A673 (cell line): ENCODE measurements around the gene EDAR. TPM values are rescaled to one million over a fixed set of nuclear protein-coding genes. Genes with fewer than 3 reads are reported as not detected.

Experiments used
- BruUV-seq: library from RNA; stranded (reverse); fragments of 400-500 nt; replicated peaks from 2 replicates; lab custom pipeline; 2021; lab: Mats Ljungman, UMichigan
- CTCF ChIA-PET: fragments of 300-600 bp; sonication (Branson Sonifier 250); formaldehyde crosslinking; loops from one replicate; lab custom pipeline; 2022; ENCODE audit warnings: antibody characterized with exemption; lab: Charles Lee
- POLR2A ChIA-PET: fragments of 300-600 bp; sonication (Branson Sonifier 250); formaldehyde crosslinking; loops from one replicate; lab custom pipeline; 2022; ENCODE audit warnings: antibody characterized with exemption; ENCODE audit not compliant: low non-redundant PET; lab: Charles Lee
- DNase-seq: peaks from one replicate; pipeline ENCODE4 v3.0.0-alpha.2; 2015; ENCODE audit warnings: low spot score
- H3K27ac ChIP-seq: fragments of 200-600 bp; sonication (generic); 2 replicates; pipeline ENCODE4 v1.5.1; 2016; ENCODE audit warnings: mixed run types, low read depth, mild to moderate bottlenecking, mixed read lengths, antibody characterized with exemption, low read length; ENCODE audit not compliant: poor library complexity, severe bottlenecking
- H3K27me3 ChIP-seq: fragments of 200-600 bp; sonication (generic); replicated peaks from 2 replicates; pipeline ENCODE4 v1.6.1; 2017; ENCODE audit warnings: mixed run types, low read depth, mild to moderate bottlenecking, mixed read lengths, antibody characterized with exemption, low read length; ENCODE audit not compliant: insufficient read depth, poor library complexity
- H3K36me3 ChIP-seq: fragments of 200-600 bp; sonication (generic); 2 replicates; pipeline ENCODE4 v1.6.1; 2016; ENCODE audit warnings: mixed run types, mild to moderate bottlenecking, mixed read lengths, antibody characterized with exemption, low read length; ENCODE audit not compliant: insufficient read depth, poor library complexity, severe bottlenecking
- H3K4me1 ChIP-seq: fragments of 200-600 bp; sonication (generic); 2 replicates; pipeline ENCODE4 v1.6.1; 2017; ENCODE audit warnings: mixed run types, mild to moderate bottlenecking, mixed read lengths, antibody characterized with exemption, low read length; ENCODE audit not compliant: insufficient read depth, poor library complexity, severe bottlenecking
- H3K4me3 ChIP-seq: fragments of 200-600 bp; sonication (generic); 2 replicates; pipeline ENCODE4 v1.5.1; 2016; ENCODE audit warnings: low read depth, mixed run types, mild to moderate bottlenecking, mixed read lengths, low read length; ENCODE audit not compliant: poor library complexity, severe bottlenecking
- H3K9me3 ChIP-seq: fragments of 200-600 bp; sonication (generic); 2 replicates; pipeline ENCODE4 v1.6.1; 2016; ENCODE audit warnings: mixed run types, low read depth, mild to moderate bottlenecking, mixed read lengths, antibody characterized with exemption, low read length; ENCODE audit not compliant: poor library complexity, severe bottlenecking
- CTCF ChIP-seq: fragments of 300-800, 200-600 bp; sonication (generic); conservative IDR thresholded peaks from 2 replicates; pipeline ENCODE4 v1.5.1; 2017; ENCODE audit warnings: low read depth, mild to moderate bottlenecking, antibody characterized with exemption, low read length, moderate library complexity, mixed read lengths
- EZH2 ChIP-seq: fragments of 200-600 bp; sonication (generic); IDR thresholded peaks from 2 replicates; pipeline ENCODE4 v1.6.1; 2017; ENCODE audit warnings: borderline replicate concordance, low read depth, mild to moderate bottlenecking, mixed read lengths, antibody characterized with exemption, low read length; ENCODE audit not compliant: poor library complexity, severe bottlenecking
- intact Hi-C: fragments of 100-400 bp; cut with micrococcal nuclease; formaldehyde crosslinking; loops from one replicate; pipeline ENCODE4 v1.10.0; 2022; ENCODE audit not compliant: unreplicated experiment
- total RNA-seq: library from RNA; stranded (reverse); gene quantifications from 2 replicates; pipeline ENCODE4 v1.2.3, GENCODE V29; 2021

EDAR gene
- total RNA-seq, 1 experiment from 2014 or later = not detected

GRCh38 chr2:108868911-108869310 is 120.1 kb downstream of the EDAR start:
- Histone ChIP-seq H3K36me3 (no peaks in the 10 kb centered on the region), H3K27me3 (no peaks in the 10 kb centered on the region), H3K4me3 (no peak overlapping the region), H3K4me1 (no peaks in the 10 kb centered on the region), H3K9me3 (peaks cover 15% of the 10 kb centered on the region), H3K27ac (no peak overlapping the region)
- BruUV-seq = no TSS peak
- intact Hi-C loops = no loop called here
- no peak for DNase-seq
- ChIA-PET POLR2A (no interaction called here), CTCF (no interaction called here)
- no peak for TF ChIP-seq CTCF
- TF ChIP-seq EZH2 = no peak

- no peak for DNase-seq
- POLR2A ChIA-PET = no interaction called here
Measured at GRCh38 chr2:108866041-108866440, 123.0 kb downstream of the EDAR start.

GRCh38 chr2:108858894-108859293 is 130.1 kb downstream of the EDAR start:
- no TSS peak for BruUV-seq

More at GRCh38 chr2:108866041-108866440, 123.0 kb downstream of the EDAR start:
- no peaks in the 10 kb centered on the region for H3K4me1 ChIP-seq
- H3K9me3 ChIP-seq = peaks cover 15% of the 10 kb centered on the region
- no peaks in the 10 kb centered on the region for H3K27me3 ChIP-seq
- no peak overlapping the region for H3K4me3 ChIP-seq
- TF ChIP-seq EZH2 (no peak), CTCF (no peak)
- no peak overlapping the region for H3K27ac ChIP-seq
- CTCF ChIA-PET = no interaction called here
- no TSS peak for BruUV-seq
- intact Hi-C loops = no loop called here
- H3K36me3 ChIP-seq = no peaks in the 10 kb centered on the region

More at GRCh38 chr2:108858894-108859293, 130.1 kb downstream of the EDAR start:
- Histone ChIP-seq H3K4me3 (no peak overlapping the region), H3K9me3 (no peaks in the 10 kb centered on the region), H3K36me3 (no peaks in the 10 kb centered on the region), H3K27me3 (no peaks in the 10 kb centered on the region), H3K27ac (no peak overlapping the region), H3K4me1 (no peaks in the 10 kb centered on the region)
- DNase-seq = no peak
- POLR2A ChIA-PET = no interaction called here
- intact Hi-C loops = loop anchor here (10.0 kb wide), 1 partner anchor 656 kb away; no protein-coding TSS in a partner anchor
- CTCF ChIA-PET = no interaction called here
- TF ChIP-seq EZH2 = no peak
- no peak for TF ChIP-seq CTCF
